OCI-LY3 (cell line): ENCODE measurements around the gene DCP2.

Experiments used
- CTCF ChIP-seq: fragments of 200-600, 300-600 bp; sonication (generic); IDR thresholded peaks from 2 replicates; pipeline ENCODE4 v1.5.1; 2014; ENCODE audit warnings: antibody characterized with exemption, low read length, low read depth
- EZH2phosphoT487 ChIP-seq: fragments of 200-600 bp; shearing (Covaris generic); IDR thresholded peaks from 2 replicates; pipeline ENCODE4 v1.6.1; 2018; ENCODE audit warnings: antibody characterized with exemption, mixed run types, low read depth

GRCh38 chr5:112933651-112934365 lies 42.8 kb upstream of the DCP2 start:
- TF ChIP-seq CTCF = no peak
- no peak for TF ChIP-seq EZH2phosphoT487
